CD4-positive, alpha-beta T cell treated with Interleukin-17A for 1 hour (primary cell): Measurements from ENCODE around the gene MME.
"Not testable (repeated sequence)": the region's sequence is repeated elsewhere in the genome, so short reads cannot be mapped to it uniquely, and the experiment has no call there.

ENCODE experiments used
- DNase-seq: peaks from one replicate; pipeline ENCODE4 v3.0.0-alpha.2; 2020

The MME gene

DNA sequence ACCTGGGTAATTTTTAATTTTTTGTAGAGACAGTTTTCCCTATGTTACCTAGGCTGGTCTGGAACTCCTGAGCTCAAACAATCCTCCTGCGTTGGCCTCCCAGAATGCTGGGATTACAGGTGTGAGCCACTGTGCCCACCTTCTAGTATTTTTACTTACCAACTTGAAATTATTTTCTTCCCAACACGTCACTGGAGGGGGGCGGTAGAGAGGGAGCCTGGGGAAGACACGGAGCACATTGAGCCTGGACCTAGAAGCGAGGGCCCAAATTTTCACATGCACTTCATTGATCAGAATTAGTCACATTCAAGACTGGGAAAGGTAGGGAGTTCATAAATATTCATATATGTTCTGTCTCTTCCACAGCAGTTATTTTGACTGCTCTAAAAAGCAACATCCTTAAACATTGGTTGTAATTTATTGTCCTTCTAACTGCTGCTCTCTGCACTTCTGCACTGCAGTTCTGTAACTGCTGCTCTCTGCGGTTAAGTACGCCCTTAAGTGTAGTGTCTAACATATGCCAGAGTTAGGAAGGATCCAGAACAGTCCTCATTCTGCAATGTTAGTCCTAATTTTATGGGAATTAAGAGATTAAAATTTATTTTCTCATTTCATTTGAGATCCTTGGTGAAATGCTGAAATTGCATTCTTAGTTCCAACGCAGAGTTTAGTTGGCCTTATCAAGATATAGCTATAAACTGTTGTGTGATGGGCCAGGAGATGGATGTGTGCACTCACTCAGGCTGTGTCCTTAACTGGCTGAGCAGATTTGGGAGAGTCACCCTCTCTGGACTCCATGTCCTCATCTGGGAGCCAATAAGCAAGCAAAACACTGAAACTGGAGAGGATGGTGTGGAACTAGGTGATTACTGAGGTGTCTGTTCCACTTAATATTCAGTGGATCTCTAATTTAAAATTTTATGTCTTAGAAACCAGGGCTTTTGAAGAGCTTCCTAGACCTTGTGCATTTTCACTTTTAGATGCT, 115.1 kb downstream of the MME start:
- DNase-seq: no peak

DNA sequence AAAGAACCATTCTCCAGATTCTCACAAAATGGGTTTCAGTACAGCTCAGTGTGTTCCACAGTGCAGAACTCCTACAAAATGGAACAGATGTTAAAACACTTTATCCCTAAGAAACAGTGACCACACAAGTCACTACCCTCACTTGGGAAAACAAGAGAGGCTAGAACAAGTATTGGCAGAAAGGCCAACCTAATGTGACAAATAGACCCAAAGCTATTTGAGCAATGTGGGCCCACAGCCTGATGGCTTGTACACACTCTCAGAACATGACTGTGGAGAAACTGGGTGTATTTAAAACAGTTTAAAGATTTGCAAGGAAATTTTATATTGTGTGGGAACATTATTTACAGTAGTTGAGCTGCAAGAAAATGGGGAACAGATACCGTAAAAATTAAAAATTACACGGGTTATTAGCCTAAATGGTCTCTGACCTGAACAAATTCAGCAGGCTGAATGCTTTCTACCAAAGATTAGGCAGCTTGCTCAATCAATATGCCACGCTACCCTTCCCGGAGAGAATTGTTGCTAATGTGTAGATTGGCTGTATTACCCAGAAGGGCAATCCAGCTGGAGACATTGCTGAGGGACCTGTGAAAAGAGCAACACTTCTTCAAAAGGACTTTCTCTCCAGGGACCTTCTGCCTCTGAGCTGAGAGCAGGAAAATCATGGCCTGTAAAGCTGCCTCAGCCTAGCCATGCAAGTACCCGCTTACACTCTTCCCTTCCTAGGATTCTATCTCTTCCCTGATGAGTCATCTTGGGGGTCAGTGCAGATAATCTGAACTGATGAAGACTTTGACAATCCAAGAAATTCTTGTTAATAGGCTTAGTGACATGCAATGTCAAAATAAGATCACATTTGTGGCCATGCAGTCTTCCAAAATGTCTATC, 116.3 kb downstream of the MME start:
- no peak for DNase-seq

DNA sequence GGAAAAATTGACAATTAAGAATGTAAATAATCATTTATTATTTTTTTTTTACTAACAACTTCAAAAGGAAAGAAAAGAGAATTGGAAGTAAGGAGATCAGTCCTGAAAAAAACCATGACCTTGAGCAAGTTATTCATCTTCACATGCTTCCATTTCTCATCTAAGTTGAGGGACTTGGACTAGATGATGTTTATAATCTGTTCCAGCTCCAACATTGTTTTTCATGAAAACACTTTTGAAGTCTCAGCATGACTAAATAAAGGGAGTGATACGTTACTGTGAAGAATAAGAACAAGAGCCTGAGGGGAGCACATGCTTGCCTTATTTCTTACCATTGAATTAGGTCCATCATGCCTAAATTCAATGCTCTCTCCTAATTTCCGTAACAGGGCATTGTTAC, 117.7 kb downstream of the MME start:
- DNase-seq: no peak

DNA sequence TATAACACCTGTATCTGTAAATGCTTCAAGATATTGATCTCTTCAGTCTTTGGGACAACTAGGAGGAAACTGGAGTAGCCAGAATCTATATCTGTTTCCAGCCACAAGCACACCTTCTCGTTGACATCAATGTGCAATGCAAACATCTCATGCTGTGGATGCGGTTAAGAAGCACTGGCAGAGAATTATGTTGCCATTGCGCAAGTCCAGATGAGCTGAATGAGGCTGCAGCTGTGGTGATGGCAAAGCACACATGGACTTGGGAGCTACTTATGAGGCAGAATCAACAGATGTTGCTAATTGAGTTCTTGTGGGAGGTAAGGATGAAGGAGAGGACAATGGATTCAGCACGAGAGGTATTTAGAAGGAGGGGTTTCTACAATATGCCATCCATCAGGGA, 122.5 kb downstream of the MME start:
- no peak for DNase-seq

DNA sequence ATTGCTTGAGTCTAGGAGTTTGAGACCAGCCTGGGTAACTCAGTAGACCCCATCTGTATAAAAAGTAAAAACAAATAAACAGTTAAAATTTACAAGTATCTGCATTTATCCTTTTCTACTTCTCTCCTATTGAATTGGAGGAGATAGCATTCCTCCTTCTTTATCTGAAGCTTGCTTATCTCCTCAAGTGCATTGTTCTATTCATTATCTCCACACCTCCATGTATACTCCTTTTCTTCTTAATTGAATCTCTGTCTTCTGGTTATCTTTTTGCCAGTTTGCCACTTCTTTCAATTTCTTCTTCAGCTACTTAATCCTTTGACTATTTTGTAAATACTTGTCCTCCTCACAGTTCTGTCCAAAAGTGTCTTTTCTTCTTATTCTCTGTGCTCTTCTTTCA, 124.7 kb downstream of the MME start:
- DNase-seq: no peak

DNA sequence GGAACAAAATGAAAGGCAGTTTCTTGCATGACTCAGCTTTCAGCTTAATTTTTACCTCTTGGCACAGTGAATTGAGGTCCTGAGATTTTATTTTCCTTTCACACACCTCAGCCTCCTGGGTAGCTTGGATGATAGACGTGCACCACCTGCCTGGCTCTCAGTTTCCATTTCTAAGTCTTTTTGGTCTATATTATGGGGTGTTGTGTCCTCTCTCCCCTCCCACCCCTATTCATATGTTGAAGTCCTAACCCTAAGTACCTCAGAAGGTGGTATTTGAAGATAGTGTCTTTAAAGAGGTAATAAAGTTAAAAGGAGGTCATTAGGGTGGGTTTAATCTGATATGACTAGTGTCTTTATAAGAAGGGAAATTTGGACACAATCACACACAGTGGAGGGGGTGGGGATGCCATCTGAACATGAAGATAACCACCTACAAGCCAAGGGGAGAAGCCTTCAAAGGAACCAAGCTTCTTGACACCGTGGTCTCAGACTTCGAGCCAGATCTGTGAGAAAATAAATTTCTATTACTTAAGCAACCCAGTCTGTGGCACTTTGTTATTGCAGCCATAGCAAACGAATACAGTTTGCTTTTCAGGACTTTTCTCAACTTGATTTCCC, 128.2 kb downstream of the MME start:
- DNase-seq: no peak

DNA sequence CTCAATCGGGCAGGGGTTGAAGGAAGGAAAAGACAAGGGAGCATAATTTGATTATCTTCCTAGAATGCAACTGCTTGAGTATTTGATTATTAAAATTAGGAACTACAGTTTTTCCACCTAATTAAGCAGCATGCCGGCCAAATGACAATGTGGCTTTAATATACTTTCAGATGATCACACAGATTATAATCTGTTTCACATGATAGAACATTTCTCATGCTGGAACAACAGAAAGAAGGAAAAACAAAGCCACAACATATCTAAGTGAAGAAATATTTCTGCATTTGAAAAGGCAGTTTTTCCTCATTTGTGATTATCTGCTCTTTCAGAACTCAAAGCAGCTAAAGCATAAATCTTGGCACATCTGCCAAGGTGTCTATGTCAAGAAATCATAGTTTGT, 130.6 kb downstream of the MME start:
- DNase-seq: no peak

DNA sequence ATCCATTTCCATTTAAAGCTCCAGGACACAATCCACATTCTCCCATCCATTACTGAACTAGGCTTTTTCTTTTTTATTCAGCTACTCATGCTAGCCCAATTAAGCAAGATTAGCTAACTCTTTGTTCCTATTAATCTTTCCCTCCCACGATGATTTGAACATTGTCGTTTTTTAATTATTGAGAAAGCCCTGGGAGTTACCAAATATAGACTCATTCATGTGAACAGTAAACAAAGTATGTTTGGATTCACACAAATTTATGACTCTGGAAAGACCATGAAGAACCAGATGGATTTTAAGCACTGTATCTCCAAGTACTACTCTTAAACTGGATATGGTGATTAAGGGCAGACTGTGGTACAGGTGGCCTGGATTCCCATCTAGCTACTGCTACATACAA, 131.1 kb downstream of the MME start:
- DNase-seq: no peak

DNA sequence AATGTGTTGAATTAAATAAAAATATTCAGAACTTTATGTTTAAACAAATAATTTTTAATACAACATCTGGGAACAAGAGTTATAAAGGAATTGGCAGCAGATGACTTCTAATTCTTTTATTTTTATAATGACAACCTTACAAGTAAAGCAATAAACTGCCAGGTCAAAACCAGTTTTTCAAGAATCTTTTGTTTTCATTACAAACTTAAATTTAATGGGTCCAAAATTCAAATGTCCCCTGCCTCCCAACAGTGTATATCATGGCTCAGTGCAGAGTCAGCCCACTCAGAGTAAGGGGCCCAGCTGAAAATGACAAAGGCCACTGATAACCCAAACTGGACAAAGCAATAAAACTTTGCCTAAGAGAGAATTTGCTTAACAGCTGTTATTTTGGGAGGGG, 131.8 kb downstream of the MME start:
- no peak for DNase-seq

DNA sequence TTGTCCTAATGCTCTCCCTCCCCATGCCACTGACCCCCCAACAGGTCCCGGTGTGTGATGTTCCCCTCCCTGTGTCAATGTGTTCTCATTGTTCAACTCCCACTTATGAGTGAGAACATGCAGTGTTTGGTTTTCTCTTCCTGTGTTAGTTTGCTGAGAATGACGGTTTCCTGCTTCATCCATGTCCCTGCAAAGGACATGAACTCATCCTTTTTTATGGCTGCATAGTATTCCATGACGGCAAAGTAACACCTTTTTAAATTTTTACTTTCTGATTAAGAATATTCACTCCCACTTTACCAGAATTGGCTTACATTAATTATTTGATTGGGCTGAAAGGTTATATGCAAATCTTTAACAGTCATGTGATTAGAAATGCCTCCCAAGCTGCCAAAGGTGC, 135.9 kb downstream of the MME start:
- not testable (repeated sequence) for DNase-seq

DNA sequence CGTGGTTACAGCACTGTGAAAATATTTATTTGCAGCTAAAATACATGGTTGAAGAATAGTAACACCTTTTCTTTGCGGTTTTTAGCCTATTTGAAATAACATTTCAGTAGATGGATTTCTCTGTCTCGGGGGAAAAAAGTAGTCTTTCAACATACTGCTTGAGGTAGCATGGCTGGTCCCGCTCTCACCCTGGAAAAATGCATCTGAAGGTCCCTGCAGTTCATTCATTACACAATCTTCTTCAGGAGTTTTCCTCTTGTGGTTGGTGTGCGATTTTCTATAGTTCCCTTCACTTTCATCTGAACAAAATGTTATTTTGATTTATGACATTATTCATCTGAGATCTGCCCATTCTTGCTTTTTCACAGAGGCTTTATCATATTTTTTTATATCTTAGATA, 137.5 kb downstream of the MME start:
- DNase-seq: no peak

DNA sequence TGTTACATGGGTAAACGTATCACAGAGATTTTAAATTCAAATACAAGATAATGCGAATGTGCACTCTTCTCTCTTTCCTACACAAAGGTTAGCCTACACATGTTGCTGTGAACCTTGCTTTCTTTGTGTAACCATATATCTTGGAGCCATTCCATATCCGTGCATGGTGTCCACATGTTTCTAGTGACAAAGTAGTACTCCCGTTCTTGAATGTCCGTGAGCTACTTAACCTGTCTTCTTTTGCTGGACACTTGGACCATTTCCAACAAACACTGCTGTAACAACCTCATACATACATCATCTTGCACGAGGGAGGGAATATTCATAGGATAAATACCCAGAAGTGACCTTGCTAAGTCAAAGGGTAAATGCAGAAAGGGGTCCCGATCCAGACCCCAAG, 138.3 kb downstream of the MME start:
- DNase-seq: no peak

DNA sequence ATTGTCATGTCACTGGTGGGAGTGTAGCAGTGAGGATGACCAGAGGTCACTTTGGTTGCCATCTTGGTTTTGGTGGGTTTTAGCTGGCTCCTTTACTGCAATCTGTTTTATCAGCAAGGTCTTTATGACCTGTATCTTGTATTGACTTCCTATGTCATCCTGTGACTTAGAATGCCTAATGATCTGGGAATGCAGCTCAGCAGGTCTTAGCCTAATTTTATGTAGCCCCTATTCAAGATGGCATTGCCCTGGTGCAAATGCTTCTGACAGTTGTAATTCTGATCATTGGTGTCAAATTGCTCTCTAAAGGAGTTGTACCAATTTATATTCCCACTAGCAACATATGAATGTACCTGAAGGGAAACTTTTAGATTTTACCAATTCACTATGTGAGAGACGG, 139.0 kb downstream of the MME start:
- DNase-seq: no peak

DNA sequence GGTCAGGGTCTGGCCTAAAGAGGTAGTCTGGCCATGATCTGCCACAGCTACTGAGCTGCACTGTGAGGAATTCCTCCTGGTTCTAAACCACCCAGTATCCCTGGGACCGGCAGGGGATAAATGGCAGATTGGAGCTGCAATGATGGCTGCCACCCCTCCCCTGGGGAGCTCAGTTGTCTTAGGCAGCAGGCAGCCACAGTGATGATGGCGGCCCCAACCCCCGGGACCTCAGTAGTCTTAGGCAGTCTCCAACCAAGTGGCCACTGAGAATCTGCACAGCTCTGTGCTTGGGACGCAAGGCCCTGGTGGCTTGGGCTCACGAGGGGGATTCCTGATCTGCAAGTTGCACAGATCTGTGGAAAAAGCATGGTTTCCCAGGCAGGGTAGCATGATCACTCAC, 145.3 kb downstream of the MME start:
- no peak for DNase-seq

DNA sequence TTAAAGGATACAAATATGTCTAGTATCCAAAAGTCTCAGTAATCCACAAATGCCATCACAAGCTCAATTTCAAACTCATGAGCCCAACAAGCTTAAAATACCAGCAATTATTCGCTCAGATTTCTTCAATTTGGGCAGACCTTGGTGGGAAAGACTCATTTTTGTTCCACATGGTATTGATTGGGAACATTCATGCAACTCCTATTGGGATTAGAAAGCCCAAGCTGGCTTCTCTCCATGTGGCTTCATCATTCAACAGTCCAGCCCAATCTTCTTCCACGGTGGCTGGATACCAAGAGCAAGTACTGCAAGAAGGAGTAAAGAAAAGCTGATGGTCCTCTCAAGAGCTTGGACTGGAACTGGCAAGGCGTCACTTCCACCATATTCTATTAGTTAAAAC, 147.0 kb downstream of the MME start:
- DNase-seq: no peak

DNA sequence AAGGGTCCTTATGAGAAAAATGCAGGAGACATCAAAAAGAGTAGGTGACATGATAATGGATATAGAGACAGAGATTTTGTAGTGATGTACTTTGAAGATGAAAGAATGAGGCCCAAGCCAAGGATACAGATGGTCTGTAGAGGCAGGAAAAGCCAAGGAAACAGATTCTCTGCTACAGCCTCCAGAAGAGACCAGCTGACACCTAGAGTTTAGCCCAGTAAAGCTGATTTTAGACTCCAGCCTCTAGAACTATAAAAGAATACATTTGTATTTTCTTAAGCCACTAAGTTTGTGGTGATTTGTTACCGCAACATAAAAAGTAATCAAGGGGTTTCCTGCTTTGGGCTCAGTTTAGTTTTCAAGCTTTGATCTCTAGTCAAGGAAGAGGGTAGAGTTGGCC, 148.6 kb downstream of the MME start:
- no peak for DNase-seq

DNA sequence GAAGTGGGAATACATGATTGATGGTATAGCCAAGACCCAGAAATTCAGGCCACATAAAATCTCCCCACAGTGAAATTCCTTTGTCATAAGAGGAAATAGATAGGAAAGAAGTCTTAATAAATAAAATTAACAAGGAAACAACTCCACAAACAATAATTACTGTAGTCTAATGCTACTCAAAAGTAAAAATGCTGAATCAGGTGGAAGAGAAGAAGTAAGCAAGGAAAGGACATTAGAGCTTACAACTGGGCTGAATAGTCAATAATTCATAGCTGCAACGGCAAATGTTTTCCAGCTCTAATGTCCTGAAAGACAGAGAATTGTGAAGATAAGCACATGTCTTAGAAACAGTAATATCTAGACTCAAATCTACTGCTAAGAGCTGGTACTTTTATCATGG, 149.0 kb downstream of the MME start:
- DNase-seq: no peak

DNA sequence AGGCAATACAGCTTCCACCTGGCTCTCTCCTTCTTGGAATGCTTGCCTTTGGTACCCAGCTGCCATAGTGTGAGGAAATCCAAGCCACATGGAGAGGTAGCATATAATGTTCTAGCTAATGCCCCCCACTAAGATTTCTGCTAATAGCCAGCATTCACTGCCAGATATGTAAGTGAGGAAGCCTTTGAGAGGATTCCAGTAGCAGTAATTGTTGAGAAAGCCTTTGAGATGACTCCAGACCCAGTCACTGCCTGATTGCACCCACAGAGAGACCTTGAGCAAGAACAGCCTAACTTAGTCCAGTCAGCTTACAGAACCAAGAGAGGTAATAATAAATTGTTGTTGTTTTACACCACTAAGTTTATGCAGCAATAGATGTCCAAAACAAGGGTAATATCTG, 150.3 kb downstream of the MME start:
- DNase-seq: no peak

DNA sequence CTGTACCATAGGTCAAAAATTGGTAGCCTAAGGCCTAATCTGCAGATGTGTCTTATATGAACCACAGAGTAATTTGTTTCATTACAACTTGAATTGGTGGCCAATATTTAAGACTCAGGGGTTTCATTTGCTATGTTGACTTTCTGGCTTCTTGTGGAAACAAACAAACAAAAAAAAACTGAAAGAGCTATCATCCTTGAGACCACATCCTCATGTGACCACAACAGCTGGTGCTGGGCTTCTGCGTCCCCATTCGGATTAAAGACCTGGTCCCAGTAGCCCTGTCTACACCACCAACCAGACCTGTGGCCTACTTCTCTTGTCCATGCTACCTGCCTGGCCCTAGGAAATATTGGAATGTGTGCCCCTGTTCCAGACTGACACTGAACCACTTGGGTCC, 151.7 kb downstream of the MME start:
- no peak for DNase-seq

DNA sequence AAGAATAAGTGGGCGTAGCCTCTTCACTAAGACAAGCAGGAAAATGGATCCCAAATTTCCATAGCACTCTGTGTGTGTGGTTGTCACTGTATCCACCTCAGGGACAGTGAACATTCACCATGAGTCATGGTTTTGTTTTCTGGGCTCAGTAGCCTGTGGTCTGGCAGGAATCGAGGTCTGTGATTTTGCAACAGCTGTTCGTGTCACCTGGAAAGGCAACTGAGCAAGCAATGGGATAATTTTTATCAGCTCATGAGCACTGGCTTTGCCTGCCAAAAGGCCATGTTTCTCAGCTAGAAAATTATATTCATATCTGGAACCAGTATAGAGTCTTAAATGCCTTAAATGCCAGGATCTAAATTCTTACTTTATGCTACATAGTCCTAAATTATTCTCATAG, 152.5 kb downstream of the MME start:
- no peak for DNase-seq

DNA sequence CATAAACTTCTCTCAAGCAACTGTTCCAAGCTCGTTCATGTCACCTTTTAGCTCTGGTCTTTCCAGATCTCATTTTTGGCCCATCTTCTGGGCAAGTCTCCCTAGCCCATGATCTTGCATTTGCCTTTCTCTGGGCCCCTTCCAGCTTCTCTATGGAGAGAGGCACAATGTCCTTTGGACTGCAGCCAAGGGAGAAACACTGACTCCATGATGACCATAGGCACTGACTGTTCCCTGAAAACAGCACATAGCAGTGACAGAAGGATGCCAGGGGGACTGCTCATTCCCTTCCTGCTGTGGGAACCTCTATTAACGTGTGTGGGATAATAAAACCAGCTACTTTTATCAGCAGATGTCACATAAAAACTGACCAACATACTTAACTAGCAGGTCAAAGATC, 153.1 kb downstream of the MME start:
- DNase-seq: no peak
